Stimulated activated CD4-positive, alpha-beta T cell treated with anti-CD3 and anti-CD28 coated beads, Interleukin-2, amount 100 ng/mL, for 4 hours (primary cell): ENCODE results near the gene B4GALT6.

Experiments used
- DNase-seq: peaks from one replicate; pipeline ENCODE4 v3.0.0-alpha.2; 2020; ENCODE audit warnings: low read depth

B4GALT6 gene

GRCh38 chr18:31688606-31689005 lies 4.2 kb upstream of the B4GALT6 start:
- no peak for DNase-seq

GRCh38 chr18:31686986-31687928 lies 2.9 kb upstream of the B4GALT6 start:
- DNase-seq, result no peak

DNA sequence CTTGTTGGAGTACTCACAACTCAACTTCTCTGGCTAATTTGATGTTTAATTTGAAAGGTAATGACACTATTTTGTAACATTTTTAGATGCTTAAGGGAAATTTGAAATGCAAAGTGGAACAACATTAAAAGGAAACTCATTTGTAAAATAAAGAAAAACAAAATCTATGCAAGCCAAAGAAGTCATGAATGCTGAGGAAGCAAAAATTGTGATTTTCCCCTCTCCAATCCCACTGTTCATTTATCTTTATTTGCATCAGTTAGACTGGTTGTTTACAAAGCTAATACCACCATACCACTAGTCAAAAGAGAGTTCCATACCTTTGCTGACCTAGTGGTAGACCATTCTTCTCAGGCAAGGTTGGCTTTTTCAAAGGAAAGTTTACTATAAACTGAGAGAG lies 2.2 kb upstream of the B4GALT6 start:
- DNase-seq, result no peak

DNA sequence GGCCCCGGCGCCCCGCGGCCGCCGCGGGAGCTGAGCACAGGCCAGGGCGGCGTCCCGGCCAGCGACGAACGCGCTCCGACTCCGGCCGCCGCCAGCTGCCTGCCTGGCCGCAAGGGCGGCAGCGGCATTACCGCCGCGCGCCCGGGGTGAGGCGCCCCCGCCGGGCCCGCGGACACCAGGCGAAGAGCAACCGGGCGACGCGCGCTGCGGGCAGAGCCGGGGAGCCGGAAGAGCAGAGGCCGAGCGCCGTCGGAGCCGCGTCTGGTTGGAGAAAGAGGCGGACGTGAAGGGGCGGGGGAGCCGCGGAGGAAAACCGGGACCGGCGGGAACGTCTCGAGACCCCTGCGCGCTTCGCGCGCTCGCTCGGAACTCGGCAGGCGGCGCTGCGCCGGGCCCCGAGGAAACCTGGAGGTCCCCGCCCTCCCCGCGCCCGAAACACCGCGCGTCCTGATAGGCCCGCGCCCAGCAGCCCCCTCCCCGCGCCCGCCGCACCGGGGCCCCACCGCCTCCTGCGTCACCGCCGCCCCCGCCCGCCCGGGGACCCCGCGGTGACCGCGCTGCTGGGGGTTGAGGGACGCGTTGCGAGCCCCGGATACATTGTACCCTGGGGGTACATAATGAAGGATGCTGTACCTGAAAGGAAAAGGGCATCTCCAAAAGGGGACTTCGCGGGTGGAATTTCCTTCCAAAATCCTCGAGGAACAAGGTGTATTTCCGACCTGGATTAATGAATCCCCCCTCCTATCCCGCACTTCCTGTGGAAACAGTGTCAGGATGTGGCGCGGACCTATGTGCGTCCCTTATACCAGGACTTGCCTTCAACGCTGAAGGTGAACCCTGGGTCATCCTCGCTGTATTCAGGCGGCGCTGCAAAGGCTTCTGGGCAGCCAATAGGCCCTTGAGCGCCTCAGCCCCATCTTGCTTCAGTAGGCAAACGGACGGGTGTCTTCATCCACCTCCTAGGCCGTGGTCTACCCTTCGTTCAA lies 1.0 kb upstream of the B4GALT6 start:
- peak; percentile 30 for DNase-seq

DNA sequence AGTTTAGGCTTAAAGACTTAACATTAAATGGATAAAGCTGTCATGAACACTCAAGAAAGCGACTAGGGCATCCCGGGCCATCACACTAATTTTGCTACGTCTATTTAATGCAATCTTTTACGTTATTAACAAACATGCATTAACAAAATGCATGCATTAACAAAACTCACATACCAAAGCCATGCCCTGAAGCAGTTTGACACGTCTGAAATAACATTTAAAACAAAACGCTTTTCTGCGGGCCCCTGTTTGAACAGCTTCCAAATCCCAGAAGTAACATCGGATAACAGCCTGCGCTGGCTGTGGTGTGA lies 458 bp downstream of the B4GALT6 start:
- DNase-seq, result no peak

DNA sequence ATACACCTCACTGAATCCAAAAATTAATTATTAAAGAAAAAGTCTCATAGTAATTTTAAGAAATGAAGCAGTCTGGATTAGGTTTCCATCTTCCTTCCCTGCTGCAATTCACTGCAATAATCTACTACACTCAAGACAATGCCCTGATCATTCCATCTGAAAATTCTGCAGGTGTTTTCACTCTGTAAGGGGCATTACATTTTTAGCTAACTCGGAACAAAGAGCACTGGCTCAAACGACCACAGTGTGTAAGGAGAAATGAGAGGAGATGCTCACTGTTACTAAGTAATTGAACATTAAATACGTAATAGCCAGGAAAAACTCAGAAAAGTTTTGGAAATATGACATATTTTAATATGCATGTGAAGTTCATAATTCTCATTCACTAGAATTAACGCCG lies 1.3 kb downstream of the B4GALT6 start:
- DNase-seq, result no peak

GRCh38 chr18:31680831-31681568 lies 3.4 kb downstream of the B4GALT6 start:
- DNase-seq, result no peak

DNA sequence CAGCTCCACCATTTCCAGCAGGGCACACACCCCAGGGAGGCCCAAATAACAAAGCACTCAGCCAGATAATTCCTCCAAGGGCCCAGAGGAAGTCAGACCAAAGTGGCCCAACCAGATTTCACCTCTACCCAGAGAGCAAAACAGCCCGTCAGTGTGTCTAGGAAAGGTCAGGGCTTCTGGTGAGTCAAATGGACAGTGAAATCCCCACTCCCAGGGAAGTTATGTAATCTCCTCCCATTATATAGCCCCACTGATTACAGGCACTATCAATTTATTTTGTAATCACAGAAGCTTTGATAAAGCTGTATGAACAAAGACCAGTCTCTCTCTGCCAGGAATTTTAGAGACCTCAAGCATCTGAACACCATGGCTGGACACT lies 4.0 kb downstream of the B4GALT6 start:
- DNase-seq, result no peak

GRCh38 chr18:31679791-31680432 lies 4.5 kb downstream of the B4GALT6 start:
- no peak for DNase-seq

DNA sequence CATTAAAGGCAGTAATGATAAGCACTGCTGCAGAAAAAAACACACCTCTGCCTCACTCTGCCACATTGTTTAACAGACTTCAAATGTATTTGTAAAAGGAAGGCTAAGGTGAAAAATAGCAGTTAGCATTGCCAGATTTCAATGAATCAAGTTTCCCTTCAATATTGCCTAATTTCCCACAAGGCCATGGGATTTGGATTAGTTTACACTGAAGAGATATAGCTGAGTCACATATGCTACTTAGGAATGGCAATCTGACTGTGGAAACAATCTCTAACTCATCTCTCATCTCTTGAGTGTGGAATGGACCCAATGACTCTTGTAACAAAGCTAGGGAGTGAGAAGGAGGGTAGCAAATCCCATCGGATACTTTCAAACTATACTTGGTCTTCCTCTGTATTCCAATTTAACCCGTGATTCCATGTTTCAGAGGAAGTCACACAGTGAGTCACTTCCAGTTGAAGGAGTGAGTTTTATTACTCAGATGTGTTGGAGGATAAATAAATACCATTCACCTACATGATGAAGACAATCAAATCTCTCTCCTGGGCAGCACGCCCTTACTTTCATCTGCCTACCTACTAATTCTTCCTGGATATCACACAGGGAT lies 5.1 kb downstream of the B4GALT6 start:
- DNase-seq, result no peak

DNA sequence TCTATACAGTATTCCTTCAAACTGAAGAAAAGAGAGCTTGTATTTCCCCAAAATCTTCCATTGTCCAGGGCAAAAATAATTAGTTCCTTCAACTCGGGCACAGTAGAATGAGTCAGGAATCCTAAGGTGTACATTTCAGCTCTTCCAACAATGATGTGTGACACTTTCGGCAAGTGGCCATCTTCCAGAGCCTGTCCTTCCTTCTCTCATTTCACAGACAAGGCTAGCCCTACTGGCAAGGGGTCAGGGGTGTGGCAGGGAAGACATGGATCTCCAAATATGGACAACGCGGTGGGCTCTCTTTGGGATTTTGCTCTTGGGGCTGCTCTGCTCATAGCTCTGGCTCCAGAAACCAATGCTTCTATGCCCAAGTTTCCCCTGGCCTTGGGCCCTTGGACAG lies 6.0 kb downstream of the B4GALT6 start:
- DNase-seq, result no peak

GRCh38 chr18:31677592-31677991 lies 6.8 kb downstream of the B4GALT6 start:
- DNase-seq, result no peak

GRCh38 chr18:31675404-31675803 lies 9.0 kb downstream of the B4GALT6 start:
- no peak for DNase-seq

DNA sequence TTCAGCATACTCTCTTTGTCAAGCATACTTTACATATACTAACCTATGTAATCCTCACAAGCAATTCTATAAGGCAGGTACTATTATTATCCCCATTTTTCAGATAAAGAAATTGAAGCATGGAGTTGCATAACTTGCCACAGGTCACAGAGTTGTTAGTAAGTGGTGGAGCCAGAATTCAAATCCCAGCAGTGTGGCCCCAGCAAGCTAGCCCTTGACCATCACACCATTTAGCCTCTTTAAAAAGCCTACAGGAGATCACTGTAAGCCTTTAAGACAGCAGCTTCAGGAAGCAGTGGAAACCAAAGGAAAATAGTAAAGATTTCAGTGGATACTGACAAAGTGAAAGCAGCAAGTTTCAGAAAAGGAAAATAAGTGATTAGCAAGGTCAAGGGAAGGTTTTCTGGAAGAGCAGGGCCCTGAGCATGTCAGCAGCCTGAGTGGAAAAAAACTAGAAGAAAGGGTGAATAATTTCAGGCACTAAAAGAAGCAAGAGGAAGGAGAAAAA lies 11.7 kb downstream of the B4GALT6 start:
- DNase-seq, result no peak

GRCh38 chr18:31671951-31672350 lies 12.4 kb downstream of the B4GALT6 start:
- no peak for DNase-seq

GRCh38 chr18:31669541-31669940 lies 14.8 kb downstream of the B4GALT6 start:
- no peak for DNase-seq

DNA sequence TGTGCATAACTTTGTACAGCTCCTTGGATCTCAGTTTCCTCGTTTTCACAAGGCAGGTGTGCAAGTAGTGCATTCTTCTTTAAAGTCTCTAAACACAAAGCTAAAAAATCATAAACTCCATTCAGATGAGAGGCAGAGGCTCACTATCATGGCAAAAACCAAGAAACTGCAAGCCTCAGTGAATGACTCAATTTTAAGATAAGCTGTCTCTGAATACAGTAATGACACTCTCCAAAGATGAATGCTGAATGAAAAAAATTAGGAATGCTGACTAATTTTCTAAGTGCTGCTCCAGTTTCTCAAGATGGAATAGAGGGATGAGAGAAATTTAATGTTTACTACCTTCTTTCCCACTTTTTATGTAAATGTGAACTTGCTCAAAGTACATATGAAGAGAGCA lies 17.2 kb downstream of the B4GALT6 start:
- DNase-seq, result no peak

DNA sequence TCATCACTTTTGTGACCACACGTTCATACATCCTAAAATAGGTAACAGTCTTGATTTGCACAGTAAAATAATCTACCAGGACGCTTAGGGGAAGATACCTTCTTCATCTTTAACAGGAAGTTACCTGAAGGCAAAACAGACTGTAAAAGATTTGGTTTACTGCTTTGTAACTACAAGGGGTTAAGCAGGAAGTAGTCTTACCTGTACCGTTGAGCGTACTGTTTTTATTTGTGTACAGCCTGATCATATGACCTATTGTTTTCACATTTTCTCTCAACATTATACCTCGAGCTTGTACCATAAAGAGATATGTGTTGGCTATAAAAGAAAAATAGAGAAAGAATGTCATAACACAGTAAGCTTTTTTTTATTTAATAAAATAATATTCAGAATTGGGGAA lies 18.3 kb downstream of the B4GALT6 start:
- DNase-seq, result no peak

- DNase-seq, result no peak
Observed at GRCh38 chr18:31664101-31664500, 20.3 kb downstream of the B4GALT6 start.

DNA sequence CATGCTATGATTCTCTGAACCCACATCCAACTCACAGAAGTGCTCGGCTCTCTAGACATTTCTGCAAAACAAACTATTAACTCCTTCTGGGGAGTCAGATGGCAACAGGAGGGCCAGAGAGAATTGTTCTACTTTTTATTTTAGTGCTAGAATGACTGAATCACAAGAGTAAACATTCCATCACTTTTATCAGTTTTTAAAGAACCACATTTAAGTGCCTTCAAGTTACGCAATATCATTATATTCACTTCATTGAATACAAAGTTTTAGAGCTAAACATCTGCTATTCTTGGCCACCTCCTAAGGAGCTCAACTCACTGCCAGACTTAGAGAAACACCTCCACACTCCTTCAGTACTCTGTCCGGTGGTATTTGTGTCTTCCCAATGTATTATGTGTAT lies 22.4 kb downstream of the B4GALT6 start:
- no peak for DNase-seq

GRCh38 chr18:31660763-31661162 lies 23.6 kb downstream of the B4GALT6 start:
- DNase-seq, result no peak
